Astrocyte of the cerebellum (primary cell): ENCODE data around the gene ATP8A2.

ENCODE experiments used
- DNase-seq: peaks from one replicate; pipeline ENCODE4 v3.0.0-alpha.2; 2011; ENCODE audit warnings: low read depth
- H3K4me3 ChIP-seq: 2 replicates; pipeline ENCODE4 v1.5.1; 2011; ENCODE audit warnings: mild to moderate bottlenecking, low read depth, low read length, moderate library complexity
- CTCF ChIP-seq: IDR thresholded peaks from 2 replicates; pipeline ENCODE4 v1.5.1; 2012; ENCODE audit warnings: low read length, low read depth, moderate library complexity, mild to moderate bottlenecking; ENCODE audit errors: missing control alignments
- in situ Hi-C: cut with HindIII; loops from 2 replicates; pipeline ENCODE4 v1.10.0; 2017; ENCODE audit warnings: low sequenced_read_pairs

ATP8A2 gene

DNA sequence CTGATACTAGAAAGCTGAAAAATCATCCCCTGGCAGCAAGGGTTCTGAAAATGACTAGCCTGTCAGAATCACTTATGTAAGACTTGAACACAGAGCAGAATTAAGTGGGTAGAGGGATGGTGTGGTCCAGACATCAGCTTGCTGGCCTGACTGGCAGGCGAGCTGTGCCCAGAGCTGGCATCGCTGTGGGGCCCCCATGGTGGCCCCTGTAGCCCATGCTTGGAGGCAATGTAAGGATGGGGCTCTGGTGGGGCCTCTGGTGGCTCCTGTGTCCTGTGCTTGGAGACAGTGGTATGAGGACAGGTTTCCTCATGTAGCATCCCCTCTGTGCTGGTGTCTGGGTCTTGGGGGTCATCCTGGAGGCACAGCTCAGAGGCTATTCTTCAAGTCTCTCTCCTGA is 347.9 kb downstream of the ATP8A2 start:
- no peak for DNase-seq
- in situ Hi-C loops: no loop called here
- H3K4me3 ChIP-seq: no peak overlapping the region
- no peak for TF ChIP-seq CTCF

DNA sequence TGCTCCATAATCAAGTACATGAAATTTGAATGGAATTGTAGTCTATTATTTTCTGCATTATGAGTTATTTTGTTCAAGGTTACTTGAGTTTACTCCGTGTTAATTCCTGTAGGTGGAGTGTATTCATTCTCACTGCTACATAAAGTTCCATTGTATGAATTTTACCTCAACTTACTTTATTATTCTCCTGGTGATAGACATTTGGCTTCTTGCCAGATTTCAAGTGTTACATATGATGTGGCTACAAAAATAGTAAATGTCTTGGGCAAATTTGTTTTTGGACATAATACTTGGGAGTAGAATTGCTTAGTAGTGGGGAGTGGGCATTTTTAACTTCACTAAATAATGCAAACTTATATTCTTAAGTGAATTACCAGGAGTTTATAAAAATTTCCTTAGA is 351.1 kb downstream of the ATP8A2 start:
- DNase-seq: no peak
- H3K4me3 ChIP-seq: no peak overlapping the region
- TF ChIP-seq CTCF: no peak
- in situ Hi-C loops: no loop called here

DNA sequence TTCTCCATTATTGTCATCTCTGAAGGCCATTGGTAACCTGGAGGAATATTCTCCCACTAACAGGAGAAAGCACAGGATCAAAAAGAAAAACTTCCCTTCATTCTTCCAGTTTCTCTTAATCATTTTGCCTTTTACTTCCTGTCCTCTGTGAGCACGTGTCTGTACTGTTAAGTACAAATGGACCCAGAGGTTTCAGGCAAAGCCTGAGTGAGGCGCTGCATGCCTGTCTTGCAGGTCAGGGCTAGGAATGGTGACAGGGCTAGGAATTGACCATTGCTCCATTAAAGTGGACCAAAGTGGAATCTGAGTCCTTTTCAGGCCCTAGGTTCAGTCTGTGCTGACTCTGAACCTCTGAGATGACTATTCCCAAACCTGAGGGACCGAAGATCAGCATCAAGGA is 353.3 kb downstream of the ATP8A2 start:
- no peak for TF ChIP-seq CTCF
- no peak for DNase-seq
- in situ Hi-C loops: no loop called here
- no peak overlapping the region for H3K4me3 ChIP-seq

DNA sequence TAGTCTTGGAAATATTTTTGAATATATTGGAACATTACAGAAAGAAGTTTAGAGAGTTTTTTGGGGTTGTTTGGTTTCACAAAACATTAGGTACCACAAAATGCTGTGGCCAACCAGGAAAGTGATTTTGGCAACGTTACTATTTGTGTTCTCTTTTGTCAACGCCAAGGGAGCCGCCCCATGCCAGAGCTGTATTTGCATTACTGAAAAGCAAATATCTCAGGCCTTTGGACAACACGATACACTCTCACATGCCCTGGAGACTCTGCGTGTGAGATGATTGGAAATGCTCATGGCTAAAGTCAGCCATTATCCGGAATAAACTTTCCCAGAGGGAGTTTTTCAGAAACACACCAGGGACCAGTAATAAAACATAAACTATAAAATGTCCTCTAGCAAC is 355.5 kb downstream of the ATP8A2 start:
- in situ Hi-C loops: no loop called here
- no peak overlapping the region for H3K4me3 ChIP-seq
- TF ChIP-seq CTCF: no peak
- DNase-seq: no peak

GRCh38 chr13:25727810-25728209 is 356.0 kb downstream of the ATP8A2 start:
- no peak for TF ChIP-seq CTCF
- no peak overlapping the region for H3K4me3 ChIP-seq
- in situ Hi-C loops: no loop called here
- DNase-seq: no peak

DNA sequence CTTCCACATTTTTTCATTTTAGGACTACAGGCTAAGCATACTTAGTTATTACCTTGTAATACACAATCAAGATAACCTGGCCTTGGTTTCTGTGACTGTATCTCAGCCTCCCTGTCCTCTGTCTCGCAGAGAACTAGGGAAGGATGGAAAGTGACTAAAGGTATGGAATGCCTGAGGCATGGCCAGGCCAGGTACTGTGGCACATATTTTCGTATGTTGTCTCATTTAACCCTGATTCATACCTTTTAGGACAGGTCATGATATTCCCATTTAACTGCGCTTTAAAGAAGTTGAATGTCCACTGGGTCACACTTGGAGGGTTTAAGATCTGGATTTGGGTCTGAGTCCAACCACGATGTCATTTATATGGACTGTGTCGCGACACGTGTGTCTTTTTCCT is 357.4 kb downstream of the ATP8A2 start:
- in situ Hi-C loops: no loop called here
- no peak overlapping the region for H3K4me3 ChIP-seq
- TF ChIP-seq CTCF: no peak
- DNase-seq: no peak

GRCh38 chr13:25731037-25731436 is 359.3 kb downstream of the ATP8A2 start:
- TF ChIP-seq CTCF: no peak
- in situ Hi-C loops: no loop called here
- no peak for DNase-seq

More at GRCh38 chr13:25731037-25731436, 359.3 kb downstream of the ATP8A2 start:
- H3K4me3 ChIP-seq: no peak overlapping the region
